Fibroblast of skin of back (primary cell): ENCODE data around the gene MAP1B.
A peak's percentile ranks its signal among the peaks of the same experiment; 100 is the strongest.

Source experiments
- DNase-seq: peaks from one replicate; pipeline ENCODE4 v3.0.0-alpha.2; 2013

The MAP1B gene

GRCh38 chr5:72096602-72097188 is 10.6 kb upstream of the MAP1B start:
- DNase-seq, result peak; percentile 40

- peak; percentile 73 for DNase-seq
Measured at GRCh38 chr5:72101828-72102227, 5.4 kb upstream of the MAP1B start.

GRCh38 chr5:72106817-72107130 is 501 bp upstream of the MAP1B start:
- DNase-seq, result no peak

GRCh38 chr5:72107901-72108201 is 576 bp downstream of the MAP1B start:
- no peak for DNase-seq

- DNase-seq, result peak; percentile 82
Measured at GRCh38 chr5:72108202-72109061, 1.2 kb downstream of the MAP1B start.

GRCh38 chr5:72109062-72109411 is 1.8 kb downstream of the MAP1B start:
- DNase-seq, result no peak

GRCh38 chr5:72109625-72110024 is 2.4 kb downstream of the MAP1B start:
- peak; percentile 66 for DNase-seq

GRCh38 chr5:72110394-72111013 is 3.2 kb downstream of the MAP1B start:
- DNase-seq, result peak; percentile 39

GRCh38 chr5:72112389-72112788 is 5.1 kb downstream of the MAP1B start:
- DNase-seq, result no peak

GRCh38 chr5:72114629-72115028 is 7.4 kb downstream of the MAP1B start:
- DNase-seq, result no peak

GRCh38 chr5:72115296-72115695 is 8.0 kb downstream of the MAP1B start:
- DNase-seq, result no peak

GRCh38 chr5:72117307-72117706 is 10.0 kb downstream of the MAP1B start:
- no peak for DNase-seq

GRCh38 chr5:72121052-72121779 is 13.9 kb downstream of the MAP1B start:
- no peak for DNase-seq

GRCh38 chr5:72121780-72122445 is 14.6 kb downstream of the MAP1B start:
- DNase-seq, result no peak

- no peak for DNase-seq
Measured at GRCh38 chr5:72122602-72123001, 15.3 kb downstream of the MAP1B start.

GRCh38 chr5:72123764-72124376 is 16.6 kb downstream of the MAP1B start:
- no peak for DNase-seq

GRCh38 chr5:72125271-72125940 is 18.1 kb downstream of the MAP1B start:
- no peak for DNase-seq

GRCh38 chr5:72125941-72126620 is 18.8 kb downstream of the MAP1B start:
- DNase-seq, result no peak

GRCh38 chr5:72126796-72127195 is 19.5 kb downstream of the MAP1B start:
- no peak for DNase-seq

GRCh38 chr5:72129725-72130124 is 22.4 kb downstream of the MAP1B start:
- peak; percentile 90 for DNase-seq

- no peak for DNase-seq
Measured at GRCh38 chr5:72130351-72130761, 23.1 kb downstream of the MAP1B start.
